ENCODE results near the gene NUP210.

The NUP210 gene

GRCh38 chr3:13303410-13303809 lies 116.7 kb downstream of the NUP210 start:
- TF ChIP-seq CTCF (IDR thresholded peaks at IDR 0.05; ENCODE audit: extremely low read depth, insufficient read depth, missing control alignments) = no peak
- in situ Hi-C loops (cut with MboI; ENCODE audit: low pct_unique_long_range_greater_than_20kb, low sequenced_read_pairs, unreplicated experiment) = no loop called here
- no peak for DNase-seq (ENCODE audit: low spot score)

- no peak for TF ChIP-seq CTCF (IDR thresholded peaks at IDR 0.05; ENCODE audit: extremely low read depth, insufficient read depth, missing control alignments)
- in situ Hi-C loops (cut with MboI; ENCODE audit: low pct_unique_long_range_greater_than_20kb, low sequenced_read_pairs, unreplicated experiment) = no loop called here
- DNase-seq (ENCODE audit: low spot score) = peak; percentile 65
These were observed 118.7 kb downstream of the NUP210 start for GRCh38 chr3:13301286-13301987.

GRCh38 chr3:13300546-13301285 lies 119.4 kb downstream of the NUP210 start:
- TF ChIP-seq CTCF (IDR thresholded peaks at IDR 0.05; ENCODE audit: extremely low read depth, insufficient read depth, missing control alignments) = no peak
- in situ Hi-C loops (cut with MboI; ENCODE audit: low pct_unique_long_range_greater_than_20kb, low sequenced_read_pairs, unreplicated experiment) = no loop called here
- no peak for DNase-seq (ENCODE audit: low spot score)

- no peak for TF ChIP-seq CTCF (IDR thresholded peaks at IDR 0.05; ENCODE audit: extremely low read depth, insufficient read depth, missing control alignments)
- DNase-seq (ENCODE audit: low spot score) = no peak
- in situ Hi-C loops (cut with MboI; ENCODE audit: low pct_unique_long_range_greater_than_20kb, low sequenced_read_pairs, unreplicated experiment) = no loop called here
These were observed 120.5 kb downstream of the NUP210 start for GRCh38 chr3:13299531-13300155.

- TF ChIP-seq CTCF (IDR thresholded peaks at IDR 0.05; ENCODE audit: extremely low read depth, insufficient read depth, missing control alignments) = no peak
- in situ Hi-C loops (cut with MboI; ENCODE audit: low pct_unique_long_range_greater_than_20kb, low sequenced_read_pairs, unreplicated experiment) = no loop called here
- DNase-seq (ENCODE audit: low spot score) = no peak
These were observed 123.5 kb downstream of the NUP210 start for GRCh38 chr3:13296662-13297061.

- no peak for TF ChIP-seq CTCF (IDR thresholded peaks at IDR 0.05; ENCODE audit: extremely low read depth, insufficient read depth, missing control alignments)
- in situ Hi-C loops (cut with MboI; ENCODE audit: low pct_unique_long_range_greater_than_20kb, low sequenced_read_pairs, unreplicated experiment) = no loop called here
- no peak for DNase-seq (ENCODE audit: low spot score)
These were observed 125.4 kb downstream of the NUP210 start for GRCh38 chr3:13294442-13295351.
